Thymus (tissue), 11 donors: ENCODE data around the gene MKI67. TPM values are rescaled to one million over a fixed set of nuclear protein-coding genes. Genes with fewer than 3 reads are reported as not detected.

ENCODE experiments used
- DNase-seq, 9 donors: peaks; one replicate each; pipeline ENCODE4 v3.0.0-alpha.2; 2013; ENCODE audit warnings: low spot score in 9 of 9, low read depth in 6 of 9, missing footprints in 1 of 9
- H3K27ac ChIP-seq, 2 donors: one replicate each; pipeline ENCODE4 v1.5.1; 2013; ENCODE audit warnings: control low read depth in 1 of 2, low read depth in 1 of 2, low read length in 1 of 2, mild to moderate bottlenecking in 1 of 2, moderate library complexity in 1 of 2
- H3K27me3 ChIP-seq, 2 donors: one replicate each; pipeline ENCODE4 v1.5.1; 2013; ENCODE audit warnings: low read length in 1 of 2; ENCODE audit not compliant: control insufficient read depth in 2 of 2, insufficient read depth in 1 of 2
- H3K36me3 ChIP-seq, 2 donors: one replicate each; pipeline ENCODE4 v1.5.1; 2013; ENCODE audit warnings: low read length in 1 of 2, mild to moderate bottlenecking in 1 of 2, moderate library complexity in 1 of 2; ENCODE audit not compliant: control insufficient read depth in 2 of 2, insufficient read depth in 2 of 2
- H3K4me1 ChIP-seq, 2 donors: one replicate each; pipeline ENCODE4 v1.5.1; 2013; ENCODE audit warnings: low read length in 2 of 2; ENCODE audit not compliant: control insufficient read depth in 2 of 2, insufficient read depth in 2 of 2
- H3K4me3 ChIP-seq, 2 donors: one replicate each; pipeline ENCODE4 v1.5.1; 2013; ENCODE audit warnings: low read length in 2 of 2, control low read depth in 1 of 2, mild to moderate bottlenecking in 1 of 2
- H3K9me3 ChIP-seq, 2 donors: one replicate each; pipeline ENCODE4 v1.5.1; 2013; ENCODE audit warnings: low read length in 1 of 2, mild to moderate bottlenecking in 1 of 2; ENCODE audit not compliant: control insufficient read depth in 2 of 2, insufficient read depth in 1 of 2
- WGBS: extraction: QIAGEN DNeasy Blood & Tissue Kit; methylation state at CpG from one replicate; pipeline ENCODE4 v1.1.7; 2013; 5-methylcytosine and 5-hydroxymethylcytosine counted together
- polyA plus RNA-seq: library from polyadenylated mRNA; stranded (reverse); fragments of 200-250 nt; gene quantifications from one replicate; pipeline ENCODE4 v1.2.3, GENCODE V29; 2013
- total RNA-seq: library from RNA; stranded (reverse); fragments of 120-200 nt; gene quantifications from one replicate; pipeline ENCODE4 v1.2.4, GENCODE V29; 2013
- donor health status: healthy.

The MKI67 gene
- total and polyA plus RNA-seq, 2 donors = 3.9 to 41.5 TPM

DNA sequence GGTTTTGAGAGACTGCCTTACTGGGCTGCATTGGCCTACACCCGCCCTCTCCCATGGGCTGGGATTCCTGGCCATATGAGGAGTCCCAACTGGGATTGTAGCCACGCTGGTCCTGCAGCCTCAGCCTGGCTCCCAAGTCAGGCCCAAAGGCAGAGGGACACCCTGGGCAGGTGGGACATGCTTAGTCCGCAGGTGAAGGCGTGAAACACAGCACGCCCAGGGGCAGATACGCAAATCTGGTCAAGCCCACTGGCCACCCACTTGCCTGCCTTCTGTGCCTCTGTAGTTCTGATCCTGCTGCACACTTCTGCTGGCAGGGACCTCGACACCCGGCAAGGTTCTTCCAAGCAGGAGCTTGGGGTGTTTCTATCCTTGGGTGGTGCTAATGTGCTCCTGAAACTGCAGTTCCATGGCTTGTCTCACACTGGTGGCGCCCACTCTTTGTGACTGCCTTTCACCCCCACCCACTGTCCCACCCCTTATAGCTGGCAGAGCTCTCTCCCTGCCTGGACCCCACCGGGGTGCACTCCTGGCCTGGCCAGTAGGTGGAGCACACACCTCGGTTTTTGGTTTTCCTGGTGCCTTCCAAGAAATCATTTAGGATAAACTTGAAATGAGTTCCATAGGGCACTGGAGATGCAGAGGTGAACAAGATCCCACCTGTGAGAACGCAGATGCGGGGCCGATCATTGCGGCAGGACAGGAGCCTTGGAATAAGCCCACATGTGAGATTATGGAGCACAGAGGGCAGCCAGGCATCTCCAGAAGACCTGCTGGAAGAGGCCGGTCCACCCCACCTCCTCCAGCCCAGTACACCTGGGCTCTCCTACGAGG is 47.9 kb downstream of the MKI67 start:
- Histone ChIP-seq H3K27ac (no peak overlapping the region), H3K4me1 (no peaks in the 10 kb centered on the region), H3K9me3 (peaks cover 0 to 1% of the 10 kb centered on the region in 2 donors), H3K4me3 (no peak overlapping the region), H3K27me3 (no peaks in the 10 kb centered on the region), H3K36me3 (peaks cover 26 to 31% of the 10 kb centered on the region in 2 donors)
- WGBS = 84% methylated on average over 17 of the region's 17 CpGs
- DNase-seq = peak in 2 of 9 donors; percentile 33 to 36

DNA sequence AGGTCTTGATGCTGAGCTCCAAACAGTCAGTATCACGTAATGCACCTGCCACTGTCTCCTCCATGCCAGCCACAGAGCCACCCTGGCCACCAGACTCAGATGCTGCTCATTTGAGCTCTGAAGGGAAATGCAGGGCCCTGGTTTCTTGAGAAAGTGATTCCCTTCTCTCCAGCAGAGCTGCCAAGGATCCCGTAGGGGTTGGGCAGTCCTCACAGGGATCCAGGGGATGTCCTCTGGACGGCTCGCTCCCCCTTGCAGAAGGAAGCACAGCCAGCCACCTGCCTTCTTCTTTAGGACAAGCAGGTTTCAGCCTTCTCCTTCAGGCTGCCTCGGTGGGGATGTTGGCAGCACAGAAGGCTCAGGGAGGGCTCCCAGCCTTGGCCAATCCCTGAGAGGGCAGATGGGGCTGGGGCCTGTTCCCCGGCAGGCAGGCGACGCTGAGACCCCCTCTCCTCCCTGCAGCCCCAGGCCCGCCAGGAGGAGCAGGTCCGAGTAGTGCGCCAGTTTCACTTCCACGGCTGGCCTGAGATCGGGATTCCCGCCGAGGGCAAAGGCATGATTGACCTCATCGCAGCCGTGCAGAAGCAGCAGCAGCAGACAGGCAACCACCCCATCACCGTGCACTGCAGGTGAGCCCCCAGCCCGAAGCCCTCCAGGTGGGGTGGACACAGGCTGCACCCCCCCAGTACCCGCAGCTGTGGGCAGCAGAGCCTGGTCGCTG is 48.9 kb downstream of the MKI67 start:
- Histone ChIP-seq H3K4me1 (no peaks in the 10 kb centered on the region), H3K27ac (no peak overlapping the region), H3K36me3 (peaks cover 29 to 38% of the 10 kb centered on the region in 2 donors), H3K9me3 (peaks cover 0 to 1% of the 10 kb centered on the region in 2 donors), H3K4me3 (no peak overlapping the region), H3K27me3 (no peaks in the 10 kb centered on the region)
- no peak for DNase-seq
- WGBS = 97% methylated on average over 21 of the region's 21 CpGs

- Histone ChIP-seq H3K27ac (no peak overlapping the region), H3K4me1 (no peaks in the 10 kb centered on the region), H3K36me3 (peaks cover 40 to 41% of the 10 kb centered on the region in 2 donors), H3K4me3 (no peak overlapping the region), H3K9me3 (no peaks in the 10 kb centered on the region), H3K27me3 (no peaks in the 10 kb centered on the region)
- WGBS = 97% methylated on average over 5 of the region's 5 CpGs
- no peak for DNase-seq
Observed at GRCh38 chr10:128074589-128074988, 51.6 kb downstream of the MKI67 start.

GRCh38 chr10:128073890-128074289 is 52.3 kb downstream of the MKI67 start:
- Histone ChIP-seq H3K27me3 (no peaks in the 10 kb centered on the region), H3K4me1 (peaks cover 0 to 5% of the 10 kb centered on the region in 2 donors), H3K4me3 (no peak overlapping the region), H3K36me3 (peaks cover 36 to 41% of the 10 kb centered on the region in 2 donors), H3K27ac (no peak overlapping the region), H3K9me3 (no peaks in the 10 kb centered on the region)
- 83% methylated on average over 2 of the region's 2 CpGs for WGBS
- DNase-seq = no peak

- Histone ChIP-seq H3K27ac (no peak overlapping the region), H3K27me3 (no peaks in the 10 kb centered on the region), H3K4me3 (no peak overlapping the region), H3K4me1 (peaks cover 0 to 11% of the 10 kb centered on the region in 2 donors), H3K9me3 (no peaks in the 10 kb centered on the region), H3K36me3 (peaks cover 37 to 48% of the 10 kb centered on the region in 2 donors)
- 94% methylated on average over 14 of the region's 14 CpGs for WGBS
- DNase-seq = no peak
Observed at GRCh38 chr10:128072941-128073645, 53.1 kb downstream of the MKI67 start.

DNA sequence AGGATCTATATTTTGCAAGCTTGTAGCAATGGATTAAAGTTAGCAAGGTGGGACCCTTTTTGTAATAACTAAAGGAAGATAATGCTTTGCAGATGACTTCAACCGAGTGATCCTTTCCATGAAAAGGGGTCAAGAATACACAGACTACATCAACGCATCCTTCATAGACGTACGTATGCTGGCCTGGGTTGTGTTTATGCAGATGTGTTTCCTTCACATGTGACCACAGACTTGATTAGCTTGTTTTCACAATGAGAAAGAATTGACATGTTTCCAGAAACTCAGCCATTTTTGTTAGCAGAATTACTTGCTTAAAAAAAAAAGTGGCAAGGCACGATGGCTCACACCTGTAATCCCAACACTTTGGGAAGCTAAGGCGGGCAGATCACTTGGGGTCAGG is 54.2 kb downstream of the MKI67 start:
- Histone ChIP-seq H3K27ac (no peak overlapping the region), H3K9me3 (no peaks in the 10 kb centered on the region), H3K4me3 (no peak overlapping the region), H3K27me3 (no peaks in the 10 kb centered on the region), H3K4me1 (peaks cover 0 to 11% of the 10 kb centered on the region in 2 donors), H3K36me3 (peaks cover 40 to 48% of the 10 kb centered on the region in 2 donors)
- no peak for DNase-seq
- 91% methylated on average over 6 of the region's 6 CpGs for WGBS

GRCh38 chr10:128071417-128071782 is 54.8 kb downstream of the MKI67 start:
- Histone ChIP-seq H3K9me3 (no peaks in the 10 kb centered on the region), H3K4me1 (peaks cover 0 to 11% of the 10 kb centered on the region in 2 donors), H3K27me3 (no peaks in the 10 kb centered on the region), H3K36me3 (peaks cover 42 to 47% of the 10 kb centered on the region in 2 donors), H3K4me3 (no peak overlapping the region), H3K27ac (no peak overlapping the region)
- DNase-seq = no peak
- WGBS = 96% methylated on average over 9 of the region's 9 CpGs

- H3K36me3 ChIP-seq = peaks cover 47 to 52% of the 10 kb centered on the region in 2 donors
- DNase-seq = no peak
Observed at GRCh38 chr10:128070721-128071416, 55.4 kb downstream of the MKI67 start.

More at GRCh38 chr10:128070721-128071416, 55.4 kb downstream of the MKI67 start:
- no peaks in the 10 kb centered on the region for H3K9me3 ChIP-seq
- H3K27ac ChIP-seq = no peak overlapping the region
- H3K27me3 ChIP-seq = no peaks in the 10 kb centered on the region
- H3K4me1 ChIP-seq = peaks cover 1 to 15% of the 10 kb centered on the region in 2 donors
- WGBS = 92% methylated on average over 17 of the region's 17 CpGs
- no peak overlapping the region for H3K4me3 ChIP-seq
